ENCODE data around the gene TCEAL3.
A peak's percentile ranks its signal among the peaks of the same experiment; 100 is the strongest.
"Not testable (repeated sequence)": the region's sequence is repeated elsewhere in the genome, so short reads cannot be mapped to it uniquely, and the experiment has no call there.

TCEAL3 gene

GRCh38 chrX:103573202-103573601, 34.6 kb upstream of the TCEAL3 start:
- no peak for TF ChIP-seq CTCF (conservative IDR thresholded peaks at IDR 0.05)
- H3K27ac ChIP-seq = no peak overlapping the region

GRCh38 chrX:103584596-103584995, 23.2 kb upstream of the TCEAL3 start:
- no peak overlapping the region for H3K27ac ChIP-seq
- TF ChIP-seq CTCF (conservative IDR thresholded peaks at IDR 0.05) = no peak

GRCh38 chrX:103585411-103586313, 22.1 kb upstream of the TCEAL3 start, which contains the start of gene TCEAL4:
Gene TCEAL4, plus strand, starts transcription at chrX:103585515. Its CDS starts 1,161 bp downstream, at chrX:103586676.
- peak within 1 kb of the TSS; percentile 56 for H3K27ac ChIP-seq
- TF ChIP-seq CTCF (conservative IDR thresholded peaks at IDR 0.05) = no peak

GRCh38 chrX:103586314-103586646, 21.5 kb upstream of the TCEAL3 start:
- TF ChIP-seq CTCF (conservative IDR thresholded peaks at IDR 0.05) = no peak
- H3K27ac ChIP-seq = peak overlapping the region; percentile 56

- H3K27ac ChIP-seq = no peak overlapping the region
- TF ChIP-seq CTCF (conservative IDR thresholded peaks at IDR 0.05) = no peak
Measured at GRCh38 chrX:103586659-103587058, 21.1 kb upstream of the TCEAL3 start.

- not testable (repeated sequence) for H3K27ac ChIP-seq
Measured at GRCh38 chrX:103592295-103592694, 15.5 kb upstream of the TCEAL3 start.

GRCh38 chrX:103595202-103595601, 12.6 kb upstream of the TCEAL3 start:
- H3K27ac ChIP-seq = not testable (repeated sequence)

GRCh38 chrX:103608306-103608963, 672 bp downstream of the TCEAL3 start:
- H3K27ac ChIP-seq = peak overlapping the region; percentile 40; the same call in 1 of the 2 replicates
- TF ChIP-seq CTCF (conservative IDR thresholded peaks at IDR 0.05) = no peak

Measured in VCaP (cell line).